Inflammatory macrophage treated with lipopolysaccharide for 1 hour (primary cell): Measurements from ENCODE around the gene FOXD2.
A peak's percentile ranks its signal among the peaks of the same experiment; 100 is the strongest.

Experiments
- DNase-seq, 2 donors: peaks; one replicate each; pipeline ENCODE4 v3.0.0-alpha.2; 2020 to 2022

The FOXD2 gene

DNA sequence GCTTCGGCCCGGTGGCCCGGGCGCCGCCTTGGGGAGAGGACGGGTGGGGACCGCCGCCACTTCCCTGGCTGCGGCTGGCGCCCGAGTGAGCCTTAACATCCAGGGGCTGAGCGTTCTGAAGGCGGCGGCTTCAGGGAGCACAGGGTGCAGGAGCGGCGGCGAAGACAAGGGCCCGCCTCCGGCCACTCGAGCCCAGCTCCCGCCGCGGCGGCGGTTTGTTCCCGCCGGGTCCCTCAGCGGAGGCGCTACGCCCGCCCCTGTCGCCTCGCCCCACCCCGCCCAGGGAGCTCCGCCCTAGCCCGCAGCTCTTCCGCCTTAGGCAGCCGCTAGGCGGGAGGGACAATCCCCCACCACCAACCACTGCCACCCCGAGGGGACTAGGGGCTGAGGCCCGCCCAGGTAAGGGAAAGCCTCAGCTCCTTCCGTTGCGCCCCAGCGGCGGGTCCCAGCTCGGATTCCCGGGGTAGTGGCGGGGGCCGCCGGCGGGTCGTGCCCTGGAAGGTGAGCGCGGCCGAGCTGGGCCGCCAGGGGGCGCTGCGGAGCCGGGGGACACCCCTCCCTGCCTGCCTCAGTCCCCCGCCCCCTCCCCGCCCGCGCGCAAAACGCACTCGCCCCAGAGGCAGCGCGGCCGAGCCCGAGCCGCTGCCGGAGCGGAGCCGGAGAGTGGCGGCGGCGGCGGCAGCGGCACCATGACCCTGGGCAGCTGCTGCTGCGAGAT lies at the start of gene FOXD2:
Gene FOXD2, plus strand, starts transcription at position 598 of the 718 bp plus-strand sequence. Its CDS starts 92 bp downstream, at position 690.
- DNase-seq, result peak; percentile 80 to 85

- peak; percentile 35 to 82 for DNase-seq
These were observed 49.0 kb upstream of the FOXD2 start for GRCh38 chr1:47388891-47389238.

GRCh38 chr1:47389731-47390130 lies 48.1 kb upstream of the FOXD2 start:
- DNase-seq, result no peak

DNA sequence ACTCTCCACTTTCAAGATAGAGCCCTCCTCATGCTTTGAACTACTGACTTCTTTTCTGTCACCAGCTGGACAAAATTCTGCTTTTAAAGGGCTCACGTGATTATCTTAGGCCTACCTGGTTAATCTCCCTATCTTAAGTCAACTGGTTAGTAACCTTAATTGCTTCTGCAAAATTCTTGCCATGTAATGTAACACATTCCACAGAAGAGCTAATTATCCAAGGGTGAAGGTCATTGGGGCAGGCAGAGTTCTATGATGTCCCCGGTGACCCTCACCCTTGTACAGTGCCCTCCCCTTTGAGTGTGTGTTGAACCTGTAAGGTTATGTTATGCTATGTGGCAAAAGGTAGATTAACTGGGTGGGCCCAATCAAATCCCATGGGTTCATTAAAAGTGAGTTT lies 47.0 kb upstream of the FOXD2 start:
- no peak for DNase-seq

DNA sequence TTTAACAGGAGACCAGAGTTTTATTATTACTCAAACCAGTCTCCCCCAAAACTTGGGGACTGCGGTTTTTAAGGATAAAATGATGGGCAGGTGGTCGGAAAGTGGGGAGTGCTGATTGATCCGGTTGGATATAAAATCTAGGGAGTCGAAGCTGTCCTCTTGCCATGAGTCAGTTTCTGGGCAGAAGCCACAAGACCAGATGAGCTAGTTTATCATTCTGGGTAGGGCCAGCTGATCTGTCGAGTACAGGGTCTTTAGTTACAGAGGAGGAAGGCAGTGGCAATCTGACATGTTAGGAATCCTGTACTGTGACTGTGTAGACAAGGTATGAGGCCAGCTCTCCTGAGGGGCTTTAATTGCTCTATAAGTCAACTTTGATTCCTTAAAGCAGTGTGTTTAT lies 44.7 kb upstream of the FOXD2 start:
- DNase-seq, result no peak

DNA sequence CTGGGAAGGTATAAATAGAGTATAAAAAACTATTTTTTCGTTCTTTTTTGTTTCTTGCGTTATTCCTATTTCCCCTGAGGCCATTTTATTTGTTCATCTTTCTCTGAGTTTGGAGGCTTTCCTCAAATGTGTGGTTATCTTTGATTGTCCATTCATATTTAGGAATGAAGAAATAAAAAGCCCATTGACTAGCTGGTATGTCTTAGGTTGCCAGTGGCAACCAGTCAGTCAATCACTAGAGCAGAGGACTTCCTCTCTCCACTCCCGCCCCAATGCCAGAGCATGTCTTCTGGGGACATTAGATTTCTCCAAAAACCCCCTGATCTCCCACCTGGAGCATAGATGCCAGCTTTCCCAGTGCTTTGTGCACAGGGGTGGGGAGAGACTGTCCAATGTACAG lies 42.4 kb upstream of the FOXD2 start:
- DNase-seq, result no peak

- no peak for DNase-seq
These were observed 41.1 kb upstream of the FOXD2 start for GRCh38 chr1:47396671-47397196.

GRCh38 chr1:47399138-47399845 lies 38.6 kb upstream of the FOXD2 start:
- DNase-seq, result no peak

DNA sequence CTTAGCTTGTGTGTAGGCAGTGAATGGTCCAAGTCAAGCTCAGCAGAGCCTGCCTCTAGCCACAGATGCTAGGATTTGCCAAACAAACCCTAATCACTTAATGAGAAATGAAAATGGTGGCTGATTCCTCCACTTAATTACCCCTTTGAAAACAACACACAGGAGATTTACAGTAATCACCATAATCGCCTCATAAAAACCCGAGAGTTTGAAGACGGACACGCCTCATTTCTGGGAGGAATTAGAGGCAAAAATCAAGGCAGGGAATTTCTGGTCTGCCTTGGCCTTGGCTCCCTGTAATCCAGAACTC lies 38.0 kb upstream of the FOXD2 start:
- DNase-seq, result no peak

GRCh38 chr1:47401761-47402160 lies 36.1 kb upstream of the FOXD2 start:
- DNase-seq, result no peak

DNA sequence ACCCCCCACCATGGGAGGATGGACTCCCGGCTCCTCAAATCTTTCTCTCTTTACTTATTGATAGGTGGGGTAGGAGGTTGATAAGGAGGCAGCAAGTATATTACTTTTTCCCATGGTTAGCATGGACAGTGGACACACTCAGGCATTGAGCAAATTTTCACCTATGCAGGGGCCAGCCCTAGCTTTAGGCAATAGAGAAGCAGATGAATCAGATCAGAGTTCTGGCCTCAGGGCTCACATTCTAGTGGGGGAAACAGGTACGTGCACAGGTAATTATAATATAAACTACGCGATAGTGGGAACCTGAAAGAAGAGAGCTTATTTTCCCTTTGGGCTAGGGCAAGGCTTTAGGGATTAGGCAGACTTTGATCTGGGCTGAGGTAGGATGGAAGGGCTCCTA lies 35.3 kb upstream of the FOXD2 start:
- no peak for DNase-seq

- DNase-seq, result no peak
These were observed 34.4 kb upstream of the FOXD2 start for GRCh38 chr1:47403321-47403910.

DNA sequence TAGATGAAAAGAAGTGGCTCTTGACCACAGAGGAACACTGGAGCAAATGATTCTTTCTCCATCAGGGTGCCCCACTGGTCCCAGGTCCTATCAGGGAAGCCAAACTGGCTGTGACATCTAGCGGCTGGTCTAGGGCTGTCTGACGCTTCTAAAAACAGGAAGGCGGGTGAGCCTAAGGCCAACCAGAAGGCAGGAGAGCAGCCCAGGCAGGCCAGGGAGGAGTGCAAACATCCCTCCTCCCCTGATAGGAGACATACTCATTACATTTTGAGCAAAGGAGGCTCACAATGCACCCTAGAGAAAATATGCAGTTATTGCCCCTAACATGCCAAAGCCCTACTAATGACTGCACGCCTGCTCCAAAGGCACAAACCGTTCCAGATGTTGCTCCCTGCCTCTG lies 32.1 kb upstream of the FOXD2 start:
- peak; percentile 20 to 28 for DNase-seq

DNA sequence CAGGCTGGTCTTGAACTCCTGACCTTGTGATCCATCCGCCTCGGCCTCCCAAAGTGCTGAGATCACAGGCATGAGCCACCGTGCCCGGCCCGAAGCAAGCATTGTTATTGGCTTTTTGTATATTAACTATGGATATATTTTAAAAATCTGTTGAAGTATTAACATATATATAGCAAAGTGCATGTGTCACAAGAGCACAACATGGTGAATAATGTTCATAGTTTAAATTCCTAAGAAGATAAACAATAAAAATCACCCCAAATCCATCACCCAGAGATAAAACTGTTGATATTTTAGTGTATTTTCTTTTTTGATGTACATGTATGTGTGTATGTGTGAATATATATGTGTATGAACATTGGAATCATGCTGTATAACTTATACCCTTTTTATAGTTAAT lies 30.9 kb upstream of the FOXD2 start:
- DNase-seq, result no peak

GRCh38 chr1:47407481-47407880 lies 30.4 kb upstream of the FOXD2 start:
- no peak for DNase-seq

- DNase-seq, result no peak
These were observed 28.4 kb upstream of the FOXD2 start for GRCh38 chr1:47409311-47410067.

DNA sequence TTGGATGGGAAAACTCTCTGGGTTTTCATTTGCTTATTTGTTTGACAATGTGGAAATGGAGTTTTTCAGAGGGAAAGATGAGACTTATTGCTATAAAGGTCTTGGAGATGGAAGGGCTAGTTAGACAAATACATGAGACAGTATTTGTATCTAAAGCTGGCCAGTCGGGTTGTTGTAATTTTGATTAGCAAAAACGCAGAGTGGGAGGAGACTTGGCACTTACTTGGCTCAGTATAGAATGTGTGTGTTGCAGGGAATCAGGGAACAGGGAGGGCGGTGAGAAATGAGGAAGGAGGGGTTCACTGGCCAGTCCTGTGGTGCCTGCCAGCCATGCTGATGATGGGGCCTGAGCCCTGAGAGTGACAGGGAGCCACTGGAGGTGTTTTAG lies 27.8 kb upstream of the FOXD2 start:
- no peak for DNase-seq

DNA sequence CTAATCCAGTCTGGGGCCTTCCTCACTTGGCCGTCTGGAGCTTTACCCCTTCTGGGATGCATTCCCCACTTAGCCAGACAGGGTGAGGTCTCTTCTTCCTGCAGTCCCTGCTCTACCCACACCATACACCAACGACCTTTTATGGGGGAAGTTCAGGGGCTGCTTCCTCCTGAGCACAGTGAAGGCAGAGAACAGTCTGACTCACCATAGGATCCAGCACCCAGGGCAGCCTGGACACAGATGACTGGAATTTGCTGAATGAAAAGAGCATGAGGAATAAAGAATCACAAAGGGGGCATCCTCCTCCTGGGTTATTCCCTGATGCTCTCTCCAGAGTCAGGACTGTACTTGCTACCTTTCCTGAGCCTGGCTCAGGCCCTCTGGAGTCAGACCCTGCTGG lies 26.4 kb upstream of the FOXD2 start:
- DNase-seq, result peak; percentile 31 to 39

DNA sequence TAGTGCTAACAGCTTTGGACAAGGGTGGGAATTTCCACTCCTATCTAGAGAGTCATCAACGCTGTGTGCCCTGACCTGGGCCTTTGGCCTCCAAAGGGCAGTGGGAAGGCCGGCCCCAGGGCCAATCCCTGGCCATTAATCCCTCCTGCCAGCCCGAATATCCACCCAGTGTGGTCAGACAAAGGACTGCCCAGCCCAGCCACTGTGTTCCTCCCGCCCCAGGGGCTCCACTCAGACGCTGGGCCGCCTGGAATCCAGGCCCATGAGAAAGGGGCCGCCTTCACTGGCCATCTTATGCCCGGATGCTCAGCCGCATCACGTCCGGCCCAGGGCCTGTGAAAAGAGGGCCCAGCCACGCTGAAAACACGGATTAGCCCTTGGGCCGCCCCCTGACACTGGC lies 25.4 kb upstream of the FOXD2 start:
- DNase-seq, result no peak

GRCh38 chr1:47415728-47416318 lies 22.0 kb upstream of the FOXD2 start, which contains the start of gene FOXE3:
FOXE3 (plus strand) TSS chr1:47416285; CDS start chr1:47416316, 31 bp downstream.
- DNase-seq, result no peak

DNA sequence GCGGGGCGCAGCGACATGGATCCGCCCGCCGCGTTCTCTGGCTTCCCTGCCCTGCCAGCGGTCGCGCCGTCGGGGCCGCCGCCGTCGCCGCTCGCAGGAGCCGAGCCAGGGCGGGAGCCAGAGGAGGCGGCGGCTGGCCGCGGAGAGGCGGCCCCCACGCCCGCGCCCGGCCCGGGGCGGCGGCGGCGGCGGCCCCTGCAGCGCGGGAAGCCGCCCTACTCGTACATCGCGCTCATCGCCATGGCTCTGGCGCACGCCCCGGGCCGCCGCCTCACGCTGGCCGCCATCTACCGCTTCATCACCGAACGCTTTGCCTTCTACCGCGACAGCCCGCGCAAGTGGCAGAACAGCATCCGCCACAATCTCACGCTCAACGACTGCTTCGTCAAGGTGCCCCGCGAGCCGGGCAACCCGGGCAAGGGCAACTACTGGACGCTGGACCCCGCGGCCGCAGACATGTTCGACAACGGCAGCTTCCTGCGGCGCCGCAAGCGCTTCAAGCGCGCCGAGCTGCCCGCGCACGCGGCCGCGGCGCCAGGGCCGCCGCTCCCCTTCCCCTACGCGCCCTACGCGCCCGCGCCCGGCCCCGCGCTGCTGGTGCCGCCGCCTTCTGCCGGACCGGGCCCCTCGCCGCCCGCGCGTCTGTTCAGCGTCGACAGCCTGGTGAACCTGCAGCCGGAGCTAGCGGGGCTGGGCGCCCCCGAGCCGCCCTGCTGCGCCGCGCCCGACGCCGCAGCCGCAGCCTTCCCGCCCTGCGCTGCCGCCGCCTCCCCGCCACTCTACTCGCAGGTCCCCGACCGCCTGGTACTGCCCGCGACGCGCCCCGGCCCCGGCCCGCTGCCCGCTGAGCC lies 21.3 kb upstream of the FOXD2 start:
- no peak for DNase-seq
